GM12801 (cell line): ENCODE data around the gene FCHO2.

ENCODE experiments used
- CTCF ChIP-seq: IDR thresholded peaks from one replicate; pipeline ENCODE4 v1.5.1; 2011; ENCODE audit warnings: control low read depth; ENCODE audit not compliant: insufficient read length; ENCODE audit errors: extremely low read depth

The FCHO2 gene

DNA sequence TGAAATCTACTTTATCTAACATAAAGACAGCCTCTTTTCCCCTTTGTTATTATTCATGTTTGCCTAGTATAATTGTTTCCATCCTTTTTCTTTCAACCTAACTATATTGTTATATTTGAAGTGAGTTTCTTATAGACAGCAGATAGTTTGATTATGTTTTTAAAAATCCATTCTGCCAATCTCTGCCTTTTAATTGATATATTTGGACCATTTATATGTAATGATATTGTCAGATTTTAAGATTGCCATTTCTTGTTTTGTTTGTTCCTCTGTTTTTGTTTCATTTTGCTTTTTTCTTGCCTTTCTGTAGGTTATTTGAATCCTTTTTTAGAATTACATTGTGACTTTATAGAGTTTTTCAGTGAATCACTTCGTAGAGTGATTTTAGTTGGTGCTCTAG is 89.8 kb downstream of the FCHO2 start:
- no peak for TF ChIP-seq CTCF

DNA sequence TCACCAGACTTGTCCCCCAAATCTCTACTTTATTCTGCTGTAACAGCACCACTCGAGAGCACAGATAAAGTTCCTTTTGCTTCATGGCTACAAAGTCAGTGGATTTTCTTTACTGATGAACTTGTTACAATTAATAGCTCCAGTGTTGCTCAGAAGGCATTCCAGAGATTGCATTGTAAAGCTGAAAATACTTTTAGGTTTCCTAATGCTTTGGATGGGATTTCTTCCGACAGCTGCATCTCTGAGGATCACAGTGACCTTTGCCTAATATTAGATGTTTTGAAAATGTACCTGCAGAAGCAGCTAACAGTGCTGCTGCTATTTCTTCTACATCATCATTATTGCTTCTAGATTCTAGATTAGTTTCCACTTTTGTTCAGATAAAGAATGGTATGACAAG is 105.8 kb downstream of the FCHO2 start:
- no peak for TF ChIP-seq CTCF

DNA sequence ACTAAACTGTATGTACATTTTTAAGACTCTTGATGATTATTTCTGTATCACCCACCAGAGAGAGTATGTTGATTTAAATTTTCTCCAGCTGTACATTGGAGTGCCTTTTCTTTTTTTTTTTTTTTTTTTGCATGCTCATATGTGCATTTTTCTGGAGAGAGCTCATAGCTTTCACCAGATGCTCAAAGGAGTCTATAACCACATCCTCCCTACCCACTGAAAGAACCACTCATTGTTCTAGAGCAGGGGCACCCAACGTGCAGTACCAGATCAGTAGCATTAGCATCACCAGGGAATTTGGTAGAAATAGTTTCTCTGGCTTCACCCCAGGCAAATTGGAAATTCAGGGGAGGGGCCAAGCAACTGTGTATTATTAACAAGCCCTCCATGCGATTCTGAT is 110.6 kb downstream of the FCHO2 start:
- no peak for TF ChIP-seq CTCF

DNA sequence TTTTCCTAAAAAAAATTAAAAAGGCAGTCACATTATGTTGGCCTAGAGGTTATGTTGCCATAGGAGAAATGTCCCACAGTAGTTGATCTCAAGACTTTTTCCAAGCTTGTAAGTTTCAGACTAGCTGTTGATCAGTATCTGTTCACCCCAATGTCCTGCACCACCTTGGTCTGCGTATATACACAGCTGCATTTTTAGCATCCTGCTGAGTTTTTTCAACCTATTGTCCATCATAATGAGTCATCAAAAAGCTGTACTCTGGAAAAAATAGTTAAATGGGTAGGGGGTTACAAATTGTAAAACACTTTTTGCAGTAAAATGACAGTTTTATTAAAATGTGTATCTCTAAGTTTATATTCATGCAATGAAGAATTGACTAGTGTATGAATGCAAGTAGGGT is 111.4 kb downstream of the FCHO2 start:
- TF ChIP-seq CTCF: no peak

DNA sequence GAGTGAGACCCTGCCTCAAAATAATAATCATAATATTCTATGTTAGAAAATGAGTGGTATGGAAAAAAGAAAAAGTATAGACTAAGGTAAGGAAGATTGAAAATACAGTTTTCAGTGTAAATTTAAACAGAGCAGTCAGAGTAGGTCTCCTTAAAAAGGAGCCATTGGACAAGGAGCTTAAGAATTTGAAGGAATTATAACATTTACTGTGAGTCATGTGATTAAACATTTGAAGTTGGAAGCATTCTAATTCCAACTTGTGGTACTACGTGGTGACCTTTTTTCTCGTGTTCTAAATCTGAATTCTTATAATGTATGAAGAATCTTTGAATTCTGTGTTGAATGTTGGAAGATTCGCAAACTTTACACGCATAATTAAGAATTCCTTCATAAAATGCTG is 125.3 kb downstream of the FCHO2 start:
- TF ChIP-seq CTCF: no peak

DNA sequence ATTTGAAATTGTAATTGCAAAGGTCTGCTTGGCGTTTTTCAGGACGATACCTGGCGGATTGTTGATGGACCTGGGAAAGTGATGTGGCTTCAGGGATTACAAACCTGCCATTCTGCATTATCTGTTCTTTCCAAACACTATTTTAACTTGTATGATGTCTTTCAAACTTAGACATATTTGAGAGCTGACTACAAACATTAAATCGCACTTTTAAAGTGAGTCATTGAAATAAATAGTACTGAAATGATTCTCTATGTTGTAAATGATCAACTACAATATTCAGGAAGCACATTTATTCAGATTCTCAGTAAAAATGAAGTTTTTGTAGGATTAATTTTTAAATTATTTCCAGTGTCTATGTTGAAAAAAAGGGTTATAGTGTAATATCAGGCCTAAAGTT is 132.2 kb downstream of the FCHO2 start:
- no peak for TF ChIP-seq CTCF

DNA sequence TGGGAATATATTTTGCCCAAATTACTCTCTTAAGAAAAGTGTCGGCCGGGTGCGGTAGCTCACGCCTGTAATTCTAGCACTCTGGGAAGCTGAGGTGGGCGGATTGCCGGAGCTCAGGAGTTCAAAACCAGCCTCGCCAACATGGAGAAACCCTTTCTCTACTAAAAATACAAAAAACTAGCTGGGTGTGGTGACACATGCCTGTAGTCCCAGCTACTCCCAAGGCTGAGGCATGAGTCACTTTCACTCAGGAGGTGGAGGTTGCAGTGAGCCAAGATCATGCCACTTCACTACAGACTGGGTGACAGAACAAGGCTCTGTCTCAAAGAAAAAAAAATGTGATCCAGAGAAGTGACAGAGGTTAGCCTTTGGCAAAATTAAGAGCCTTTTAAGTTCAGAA is 138.1 kb downstream of the FCHO2 start:
- TF ChIP-seq CTCF: no peak

DNA sequence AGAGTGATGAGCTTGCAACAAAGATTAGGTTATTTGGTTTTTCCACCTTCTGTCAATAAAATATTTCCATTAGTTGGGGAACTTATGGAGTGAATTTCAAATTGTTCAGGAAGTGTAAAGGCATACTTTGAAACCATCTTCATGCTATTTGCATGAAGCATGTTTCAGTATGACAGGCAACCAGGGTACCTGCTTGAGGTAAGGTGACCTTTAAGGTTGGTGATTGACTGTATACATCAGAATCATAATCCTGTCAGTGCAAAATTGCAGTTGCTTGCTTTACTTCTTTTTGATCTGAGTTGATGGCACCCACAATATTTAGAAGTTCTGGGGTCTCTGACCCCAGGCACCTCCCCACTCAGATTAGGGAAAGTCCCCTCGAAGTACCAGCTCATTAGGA is 138.6 kb downstream of the FCHO2 start:
- no peak for TF ChIP-seq CTCF
